Liver (tissue), 9 donors: ENCODE data around the gene TSBP1. TPM values are rescaled to one million over a fixed set of nuclear protein-coding genes. Genes with fewer than 3 reads are reported as not detected.

Experiments used
- DNase-seq: peaks from one replicate; pipeline ENCODE4 v3.0.0-alpha.2; 2017; ENCODE audit warnings: low spot score
- H3K27ac ChIP-seq, 2 donors: one replicate each; pipeline ENCODE4 v1.7.0; 2013; ENCODE audit warnings: inconsistent platforms in 2 of 2, low read length in 2 of 2, control low read depth in 1 of 2, low read depth in 1 of 2, mild to moderate bottlenecking in 1 of 2
- H3K27me3 ChIP-seq, 4 donors: one replicate each; pipeline versions ENCODE4 v1.6.1 to v1.7.0; 2013; ENCODE audit warnings: low read length in 3 of 4, inconsistent platforms in 1 of 4, mild to moderate bottlenecking in 1 of 4, moderate library complexity in 1 of 4; ENCODE audit not compliant: control insufficient read depth in 4 of 4, insufficient read depth in 4 of 4
- H3K36me3 ChIP-seq, 4 donors: one replicate each; pipeline versions ENCODE4 v1.6.1 to v1.7.0; 2013; ENCODE audit warnings: low read length in 3 of 4, mild to moderate bottlenecking in 3 of 4, low read depth in 1 of 4, moderate library complexity in 1 of 4; ENCODE audit not compliant: control insufficient read depth in 4 of 4, insufficient read depth in 3 of 4
- H3K4me1 ChIP-seq, 4 donors: one replicate each; pipeline versions ENCODE4 v1.6.1 to v1.7.0; 2013; ENCODE audit warnings: low read length in 3 of 4, mild to moderate bottlenecking in 3 of 4, moderate library complexity in 1 of 4; ENCODE audit not compliant: control insufficient read depth in 4 of 4, insufficient read depth in 4 of 4
- H3K4me3 ChIP-seq, 3 donors: one replicate each; pipeline versions ENCODE4 v1.6.1 to v1.7.0; 2013; ENCODE audit warnings: low read length in 3 of 3, control low read depth in 1 of 3, low read depth in 1 of 3, mild to moderate bottlenecking in 1 of 3
- H3K9ac ChIP-seq, 2 donors: one replicate each; pipeline ENCODE4 v1.7.0; 2013; ENCODE audit warnings: low read length in 2 of 2, mild to moderate bottlenecking in 2 of 2, moderate library complexity in 2 of 2, control low read depth in 1 of 2, low read depth in 1 of 2
- H3K9me3 ChIP-seq, 4 donors: one replicate each; pipeline versions ENCODE4 v1.6.1 to v1.7.0; 2013; ENCODE audit warnings: low read length in 3 of 4; ENCODE audit not compliant: control insufficient read depth in 4 of 4
- EGR1 ChIP-seq, 2 donors: IDR thresholded peaks; 2 replicates each; pipeline ENCODE4 v1.6.1; 2016 to 2018; ENCODE audit warnings: antibody characterized with exemption in 2 of 2, low read depth in 2 of 2
- FOXA1 ChIP-seq: IDR thresholded peaks from 2 replicates; pipeline ENCODE4 v1.6.1; 2016; ENCODE audit warnings: antibody characterized with exemption
- FOXA2 ChIP-seq: IDR thresholded peaks from 2 replicates; pipeline ENCODE4 v1.6.1; 2016; ENCODE audit warnings: antibody characterized with exemption
- GABPA ChIP-seq, 2 donors: IDR thresholded peaks in 1 of 2; conservative IDR thresholded peaks in 1 of 2; 2 replicates each; pipeline ENCODE4 v1.6.1; 2016; ENCODE audit warnings: antibody characterized with exemption in 2 of 2, mild to moderate bottlenecking in 1 of 2, moderate library complexity in 1 of 2
- HNF4A ChIP-seq, 2 donors: conservative IDR thresholded peaks; 2 replicates each; pipeline ENCODE4 v1.6.1; 2016; ENCODE audit warnings: antibody characterized with exemption in 2 of 2, mild to moderate bottlenecking in 2 of 2
- HNF4G ChIP-seq: IDR thresholded peaks from 2 replicates; pipeline ENCODE4 v1.6.1; 2016; ENCODE audit warnings: antibody characterized with exemption
- JUND ChIP-seq, 2 donors: IDR thresholded peaks; 2 replicates each; pipeline ENCODE4 v1.6.1; 2016; ENCODE audit warnings: antibody characterized with exemption in 2 of 2
- NR2F2 ChIP-seq: IDR thresholded peaks from 2 replicates; pipeline ENCODE4 v1.6.1; 2016; ENCODE audit warnings: antibody characterized with exemption
- RAD21 ChIP-seq, 2 donors: IDR thresholded peaks; 2 replicates each; pipeline ENCODE4 v1.6.1; 2016; ENCODE audit warnings: antibody characterized with exemption in 2 of 2, mild to moderate bottlenecking in 2 of 2
- RXRA ChIP-seq, 2 donors: IDR thresholded peaks; 2 replicates each; pipeline ENCODE4 v1.6.1; 2017 to 2018; ENCODE audit warnings: antibody characterized with exemption in 2 of 2, mild to moderate bottlenecking in 1 of 2
- SP1 ChIP-seq: IDR thresholded peaks from 2 replicates; pipeline ENCODE4 v1.6.1; 2018; ENCODE audit warnings: antibody characterized with exemption, mild to moderate bottlenecking
- TAF1 ChIP-seq: conservative IDR thresholded peaks from 2 replicates; pipeline ENCODE4 v1.6.1; 2016; ENCODE audit warnings: antibody characterized with exemption, mild to moderate bottlenecking
- YY1 ChIP-seq: IDR thresholded peaks from 2 replicates; pipeline ENCODE4 v1.6.1; 2016; ENCODE audit warnings: antibody characterized with exemption, mild to moderate bottlenecking
- WGBS: extraction: QIAGEN DNeasy Blood & Tissue Kit; methylation state at CpG from one replicate; pipeline ENCODE4 v1.1.7; 2013; 5-methylcytosine and 5-hydroxymethylcytosine counted together
- polyA plus RNA-seq, 2 donors: library from polyadenylated mRNA; stranded (reverse) in 1 of 2; unstranded in 1 of 2; fragments of 200-250 nt in 1 of 2; fragments of >200 nt in 1 of 2; fragmentation: Nextera tagmentation in 1 of 2; extraction: Ambion mirVana in 1 of 2; gene quantifications; one replicate each; pipeline versions ENCODE4 v1.2.1 to v1.2.3, GENCODE V29; 2013 to 2015
- total RNA-seq, 2 donors: library from RNA; depleted of rRNA; stranded (reverse); fragments of >200 nt; gene quantifications; one replicate each; pipeline ENCODE4 v1.2.3, GENCODE V29; 2014
- TF ChIP-seq, protein P1 (sequence below): IDR thresholded peaks from 2 replicates; pipeline ENCODE4 v1.6.1; 2016; ENCODE audit warnings: antibody characterized with exemption
- TF ChIP-seq, protein P2 (sequence below): IDR thresholded peaks from 2 replicates; pipeline ENCODE4 v1.6.1; 2016; ENCODE audit warnings: antibody characterized with exemption
- TF ChIP-seq, protein P3 (sequence below): IDR thresholded peaks from 2 replicates; pipeline ENCODE4 v1.6.1; 2016; ENCODE audit warnings: antibody characterized with exemption
- TF ChIP-seq, protein P4 (sequence below): fragments of 150-350 bp; IDR thresholded peaks from 2 replicates; pipeline ENCODE4 v1.5.1; 2017; ENCODE audit warnings: improper control_type of control experiment, low read depth, low read length; ENCODE audit not compliant: missing input control
- TF ChIP-seq, protein P5 (sequence below): IDR thresholded peaks from 2 replicates; pipeline ENCODE4 v1.6.1; 2016; ENCODE audit warnings: antibody characterized with exemption, mild to moderate bottlenecking
- donor health status: healthy.
- donor health status: healthy.
- donor health status: healthy.
- donor health status: healthy.
- donor health status: healthy.

Gene TSBP1
- total and polyA plus RNA-seq, 4 donors: not detected

DNA sequence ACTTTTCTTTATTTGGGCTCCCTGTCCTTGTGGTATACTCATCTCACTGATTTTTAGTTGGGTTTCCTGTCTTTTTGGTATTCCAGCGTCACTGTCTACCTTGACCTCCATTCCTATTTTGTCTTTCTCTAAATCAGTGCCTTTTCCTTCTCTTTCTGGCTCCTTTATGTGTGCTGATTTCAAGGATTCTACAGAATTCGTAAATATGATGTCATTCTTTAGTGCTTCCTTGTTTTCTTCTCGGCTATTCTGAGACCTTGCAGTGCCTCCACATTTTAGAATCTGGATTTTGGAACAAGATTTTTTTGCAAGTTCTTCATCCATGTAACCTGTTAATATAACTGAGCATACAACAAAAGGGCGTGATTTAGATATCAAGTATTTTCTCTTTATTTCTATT lies 78.0 kb downstream of the TSBP1 start (continued):
- TF ChIP-seq FOXA2: no peak
- TF ChIP-seq TAF1: no peak
- TF ChIP-seq, protein P1, sequence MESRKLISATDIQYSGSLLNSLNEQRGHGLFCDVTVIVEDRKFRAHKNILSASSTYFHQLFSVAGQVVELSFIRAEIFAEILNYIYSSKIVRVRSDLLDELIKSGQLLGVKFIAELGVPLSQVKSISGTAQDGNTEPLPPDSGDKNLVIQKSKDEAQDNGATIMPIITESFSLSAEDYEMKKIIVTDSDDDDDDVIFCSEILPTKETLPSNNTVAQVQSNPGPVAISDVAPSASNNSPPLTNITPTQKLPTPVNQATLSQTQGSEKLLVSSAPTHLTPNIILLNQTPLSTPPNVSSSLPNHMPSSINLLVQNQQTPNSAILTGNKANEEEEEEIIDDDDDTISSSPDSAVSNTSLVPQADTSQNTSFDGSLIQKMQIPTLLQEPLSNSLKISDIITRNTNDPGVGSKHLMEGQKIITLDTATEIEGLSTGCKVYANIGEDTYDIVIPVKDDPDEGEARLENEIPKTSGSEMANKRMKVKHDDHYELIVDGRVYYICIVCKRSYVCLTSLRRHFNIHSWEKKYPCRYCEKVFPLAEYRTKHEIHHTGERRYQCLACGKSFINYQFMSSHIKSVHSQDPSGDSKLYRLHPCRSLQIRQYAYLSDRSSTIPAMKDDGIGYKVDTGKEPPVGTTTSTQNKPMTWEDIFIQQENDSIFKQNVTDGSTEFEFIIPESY: no peak

DNA sequence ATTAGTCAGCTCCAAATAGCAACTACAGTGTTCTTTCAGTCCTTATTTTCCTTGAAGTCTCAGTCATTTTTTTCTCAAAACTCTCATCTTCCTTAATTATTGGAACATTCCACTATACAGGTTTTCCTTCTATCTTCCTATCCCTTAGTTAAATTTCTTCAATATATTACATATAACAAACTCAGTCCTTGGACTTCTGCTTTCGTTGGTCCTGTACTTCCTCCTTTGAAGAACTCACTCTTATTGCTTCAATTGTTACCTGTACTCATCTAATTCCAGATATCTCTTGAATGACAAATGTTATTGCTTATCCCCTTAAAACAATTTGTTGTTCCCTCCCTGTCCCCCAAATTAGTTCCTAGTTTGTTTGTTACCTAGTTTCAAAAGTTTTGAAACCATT lies 80.2 kb downstream of the TSBP1 start:
- Histone ChIP-seq H3K9me3 (no peaks in the 10 kb centered on the region), H3K4me1 (no peaks in the 10 kb centered on the region), H3K4me3 (no peak overlapping the region), H3K9ac (no peak overlapping the region), H3K36me3 (no peaks in the 10 kb centered on the region), H3K27ac (no peak overlapping the region), H3K27me3 (peaks cover 0 to 5% (median 0%) of the 10 kb centered on the region in 4 donors)
- TF ChIP-seq TAF1: no peak
- TF ChIP-seq, protein P1: no peak
- TF ChIP-seq, protein P2, sequence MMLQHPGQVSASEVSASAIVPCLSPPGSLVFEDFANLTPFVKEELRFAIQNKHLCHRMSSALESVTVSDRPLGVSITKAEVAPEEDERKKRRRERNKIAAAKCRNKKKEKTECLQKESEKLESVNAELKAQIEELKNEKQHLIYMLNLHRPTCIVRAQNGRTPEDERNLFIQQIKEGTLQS: no peak
- TF ChIP-seq HNF4G: no peak
- no peak for TF ChIP-seq FOXA1
- DNase-seq: no peak
- WGBS: 70% methylated on average over 1 of the region's 1 CpG

DNA sequence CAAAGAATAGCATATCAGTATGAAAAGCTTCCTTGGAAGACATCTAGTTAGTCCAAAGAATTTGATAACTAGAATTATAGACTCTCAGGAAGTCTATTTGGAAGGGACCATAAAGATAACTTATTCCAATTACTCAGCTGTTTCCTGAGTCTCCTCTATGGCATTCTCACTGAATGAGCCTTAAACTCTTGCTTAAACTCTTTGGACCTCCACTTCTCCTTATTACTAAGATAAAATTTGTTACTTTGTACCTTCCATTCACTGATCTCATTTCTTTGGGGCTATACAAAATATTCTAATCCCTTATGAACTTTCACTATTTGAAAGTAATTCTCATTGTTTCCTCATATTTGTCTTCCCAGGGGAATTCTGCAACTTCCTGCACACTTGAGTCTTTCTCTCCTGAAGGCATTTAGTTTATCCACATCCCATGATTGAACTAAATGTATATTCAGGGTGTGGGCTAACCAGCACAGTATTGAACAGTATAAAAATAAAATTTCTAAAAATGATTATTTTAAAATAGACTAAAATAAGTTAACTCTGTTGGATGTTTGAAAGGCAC lies 80.7 kb downstream of the TSBP1 start:
- Histone ChIP-seq H3K4me1 (no peaks in the 10 kb centered on the region), H3K9me3 (no peaks in the 10 kb centered on the region), H3K4me3 (no peak overlapping the region), H3K36me3 (no peaks in the 10 kb centered on the region), H3K27ac (no peak overlapping the region), H3K27me3 (peaks cover 0 to 5% (median 0%) of the 10 kb centered on the region in 4 donors), H3K9ac (no peak overlapping the region)
- DNase-seq: no peak
- TF ChIP-seq YY1 (no peak), RXRA (IDR thresholded peaks at IDR 0.05) (no peak), SP1 (no peak), JUND (IDR thresholded peaks at IDR 0.05) (no peak), RAD21 (IDR thresholded peaks at IDR 0.05) (no peak), EGR1 (IDR thresholded peaks at IDR 0.05; ENCODE audit: low read depth in 2 of 2) (no peak), HNF4A (conservative IDR thresholded peaks at IDR 0.05) (no peak), TAF1 (no peak), GABPA (IDR thresholded peaks at IDR 0.05 in 1 of 2, conservative IDR thresholded peaks at IDR 0.05 in 1 of 2) (no peak), FOXA2 (no peak), FOXA1 (no peak), HNF4G (no peak), NR2F2 (no peak)
- TF ChIP-seq, protein P3, sequence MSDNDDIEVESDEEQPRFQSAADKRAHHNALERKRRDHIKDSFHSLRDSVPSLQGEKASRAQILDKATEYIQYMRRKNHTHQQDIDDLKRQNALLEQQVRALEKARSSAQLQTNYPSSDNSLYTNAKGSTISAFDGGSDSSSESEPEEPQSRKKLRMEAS: no peak
- TF ChIP-seq, protein P4, sequence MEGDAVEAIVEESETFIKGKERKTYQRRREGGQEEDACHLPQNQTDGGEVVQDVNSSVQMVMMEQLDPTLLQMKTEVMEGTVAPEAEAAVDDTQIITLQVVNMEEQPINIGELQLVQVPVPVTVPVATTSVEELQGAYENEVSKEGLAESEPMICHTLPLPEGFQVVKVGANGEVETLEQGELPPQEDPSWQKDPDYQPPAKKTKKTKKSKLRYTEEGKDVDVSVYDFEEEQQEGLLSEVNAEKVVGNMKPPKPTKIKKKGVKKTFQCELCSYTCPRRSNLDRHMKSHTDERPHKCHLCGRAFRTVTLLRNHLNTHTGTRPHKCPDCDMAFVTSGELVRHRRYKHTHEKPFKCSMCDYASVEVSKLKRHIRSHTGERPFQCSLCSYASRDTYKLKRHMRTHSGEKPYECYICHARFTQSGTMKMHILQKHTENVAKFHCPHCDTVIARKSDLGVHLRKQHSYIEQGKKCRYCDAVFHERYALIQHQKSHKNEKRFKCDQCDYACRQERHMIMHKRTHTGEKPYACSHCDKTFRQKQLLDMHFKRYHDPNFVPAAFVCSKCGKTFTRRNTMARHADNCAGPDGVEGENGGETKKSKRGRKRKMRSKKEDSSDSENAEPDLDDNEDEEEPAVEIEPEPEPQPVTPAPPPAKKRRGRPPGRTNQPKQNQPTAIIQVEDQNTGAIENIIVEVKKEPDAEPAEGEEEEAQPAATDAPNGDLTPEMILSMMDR: no peak
- TF ChIP-seq, protein P1: no peak
- TF ChIP-seq, protein P5, sequence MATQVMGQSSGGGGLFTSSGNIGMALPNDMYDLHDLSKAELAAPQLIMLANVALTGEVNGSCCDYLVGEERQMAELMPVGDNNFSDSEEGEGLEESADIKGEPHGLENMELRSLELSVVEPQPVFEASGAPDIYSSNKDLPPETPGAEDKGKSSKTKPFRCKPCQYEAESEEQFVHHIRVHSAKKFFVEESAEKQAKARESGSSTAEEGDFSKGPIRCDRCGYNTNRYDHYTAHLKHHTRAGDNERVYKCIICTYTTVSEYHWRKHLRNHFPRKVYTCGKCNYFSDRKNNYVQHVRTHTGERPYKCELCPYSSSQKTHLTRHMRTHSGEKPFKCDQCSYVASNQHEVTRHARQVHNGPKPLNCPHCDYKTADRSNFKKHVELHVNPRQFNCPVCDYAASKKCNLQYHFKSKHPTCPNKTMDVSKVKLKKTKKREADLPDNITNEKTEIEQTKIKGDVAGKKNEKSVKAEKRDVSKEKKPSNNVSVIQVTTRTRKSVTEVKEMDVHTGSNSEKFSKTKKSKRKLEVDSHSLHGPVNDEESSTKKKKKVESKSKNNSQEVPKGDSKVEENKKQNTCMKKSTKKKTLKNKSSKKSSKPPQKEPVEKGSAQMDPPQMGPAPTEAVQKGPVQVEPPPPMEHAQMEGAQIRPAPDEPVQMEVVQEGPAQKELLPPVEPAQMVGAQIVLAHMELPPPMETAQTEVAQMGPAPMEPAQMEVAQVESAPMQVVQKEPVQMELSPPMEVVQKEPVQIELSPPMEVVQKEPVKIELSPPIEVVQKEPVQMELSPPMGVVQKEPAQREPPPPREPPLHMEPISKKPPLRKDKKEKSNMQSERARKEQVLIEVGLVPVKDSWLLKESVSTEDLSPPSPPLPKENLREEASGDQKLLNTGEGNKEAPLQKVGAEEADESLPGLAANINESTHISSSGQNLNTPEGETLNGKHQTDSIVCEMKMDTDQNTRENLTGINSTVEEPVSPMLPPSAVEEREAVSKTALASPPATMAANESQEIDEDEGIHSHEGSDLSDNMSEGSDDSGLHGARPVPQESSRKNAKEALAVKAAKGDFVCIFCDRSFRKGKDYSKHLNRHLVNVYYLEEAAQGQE: no peak
- TF ChIP-seq, protein P2: no peak
